Amniotic epithelial cell (primary cell): ENCODE results near the gene UROC1.

Source experiments
- DNase-seq: peaks from one replicate; pipeline ENCODE4 v3.0.0-alpha.2; 2010; ENCODE audit warnings: low read depth

The UROC1 gene

DNA sequence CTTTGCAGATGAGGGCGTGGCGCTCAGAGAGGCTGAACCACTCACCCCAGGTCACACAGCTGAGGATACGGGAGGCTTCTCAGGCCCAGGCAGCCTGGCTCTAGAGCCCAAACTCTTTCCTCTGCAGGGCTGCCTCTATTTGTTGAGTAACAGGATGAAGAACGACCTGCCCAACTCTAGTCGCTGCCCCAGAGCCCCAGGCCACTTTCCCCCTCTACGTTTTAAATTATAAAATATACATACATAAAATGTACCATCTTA is 22.7 kb downstream of the UROC1 start:
- no peak for DNase-seq

DNA sequence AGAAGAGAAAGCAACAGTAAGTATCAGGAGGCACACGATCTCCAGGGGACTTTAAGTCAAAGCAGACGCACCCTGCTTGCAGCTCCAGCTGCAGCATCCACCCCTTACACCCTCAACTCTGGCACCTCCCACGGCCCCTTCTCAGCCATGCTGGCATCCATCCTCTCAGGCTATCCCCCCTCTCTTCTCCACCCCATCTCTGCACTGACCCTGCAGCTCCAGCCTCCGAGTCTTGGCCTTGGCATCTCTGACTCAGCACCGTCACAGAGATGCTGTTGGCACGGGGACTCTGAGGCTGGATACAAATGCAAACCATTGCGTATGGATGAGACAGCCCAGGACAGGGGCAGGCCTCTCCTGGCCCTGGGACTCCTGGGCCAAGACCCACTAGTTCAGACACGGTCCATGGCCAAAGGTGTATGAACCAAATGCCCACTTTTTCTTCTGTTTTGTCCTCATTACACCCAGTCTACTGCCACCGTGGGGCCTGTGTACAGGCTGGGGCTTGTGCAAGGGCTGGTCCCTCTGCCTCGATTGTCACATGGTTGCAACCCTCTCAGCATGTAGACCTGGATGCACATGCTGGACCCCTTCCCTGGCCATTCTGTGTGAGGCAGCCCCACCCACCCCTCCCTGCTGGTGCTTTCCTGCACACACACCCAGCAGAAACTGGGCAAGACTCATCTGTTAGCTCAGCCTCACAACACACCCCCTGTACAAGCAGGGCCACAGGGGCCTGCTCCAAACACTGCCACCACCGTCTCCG is 23.2 kb downstream of the UROC1 start:
- no peak for DNase-seq

DNA sequence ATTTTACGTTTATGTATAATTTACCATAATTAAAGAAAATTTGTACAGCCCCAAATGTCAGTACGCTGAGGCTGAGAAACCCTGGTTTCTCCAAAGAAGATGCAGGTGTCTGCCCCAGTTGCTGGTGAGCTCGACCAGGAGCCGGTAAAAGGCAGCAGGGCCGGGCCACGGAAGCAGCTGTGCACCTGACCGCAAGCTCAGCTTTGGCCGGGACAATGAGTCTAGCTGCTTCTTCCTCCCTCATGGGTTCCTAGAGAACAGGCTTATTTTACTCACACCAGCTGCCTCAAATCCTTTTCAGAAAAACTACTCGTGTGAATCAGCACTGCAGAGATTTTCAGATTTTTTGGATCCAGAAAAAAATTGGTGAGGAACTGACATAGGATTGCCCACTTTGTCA is 23.8 kb downstream of the UROC1 start:
- DNase-seq, result no peak

DNA sequence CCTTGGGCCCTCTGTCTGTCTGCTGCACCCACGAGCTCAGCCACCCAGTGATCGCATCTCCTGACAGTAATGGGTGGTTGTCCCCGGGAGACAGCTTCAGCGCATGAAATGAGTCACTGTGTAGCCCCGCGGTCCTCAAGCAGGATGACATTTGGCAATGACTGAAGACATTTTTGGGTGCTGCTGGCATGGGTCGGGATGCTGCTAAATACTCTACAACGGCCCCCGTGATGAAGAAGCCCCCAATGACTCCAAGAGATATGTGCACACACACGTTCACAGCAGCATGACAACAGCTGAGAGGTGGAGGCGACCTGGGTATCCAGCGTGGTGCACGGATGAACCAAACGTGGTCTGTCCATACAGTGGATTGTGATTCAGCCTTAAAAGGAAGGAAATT is 24.5 kb downstream of the UROC1 start:
- no peak for DNase-seq

DNA sequence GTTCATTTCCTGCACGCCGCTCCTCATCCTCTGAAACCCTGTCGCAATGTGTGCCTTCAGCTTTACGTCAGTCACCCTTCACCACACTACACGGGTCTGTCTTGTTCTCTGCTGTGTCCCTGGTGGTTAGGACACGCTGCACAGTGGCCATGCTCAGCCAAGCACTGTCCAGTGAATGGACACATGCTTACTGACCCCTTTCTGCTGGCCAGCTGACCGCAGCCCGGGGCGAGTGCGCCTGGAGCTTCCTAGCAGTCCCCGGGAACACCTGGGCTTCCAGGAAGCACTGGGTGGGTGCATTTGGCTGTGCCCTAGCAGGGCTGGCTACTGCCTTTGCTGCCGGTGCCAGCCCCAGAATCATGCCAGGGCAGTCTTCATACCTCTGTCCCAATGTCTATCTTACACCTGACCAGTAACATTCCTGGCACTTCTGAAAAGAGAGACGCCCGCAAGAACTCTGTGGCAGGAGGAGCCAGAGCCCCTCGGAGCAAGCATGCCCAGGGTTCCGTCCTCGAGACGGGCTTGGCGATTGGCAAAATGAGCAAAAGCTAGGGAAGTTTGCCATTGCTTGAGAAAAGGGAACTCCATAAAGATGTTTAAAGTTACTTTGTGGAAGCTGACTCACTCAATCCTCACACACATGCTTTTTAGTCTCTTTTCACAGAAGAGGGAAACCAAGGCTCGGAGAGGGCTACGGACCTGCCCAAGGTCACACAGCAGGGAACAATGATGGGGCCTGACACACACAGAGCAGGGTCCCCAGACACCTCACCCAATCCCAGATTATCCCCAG is 26.2 kb downstream of the UROC1 start:
- DNase-seq, result no peak

DNA sequence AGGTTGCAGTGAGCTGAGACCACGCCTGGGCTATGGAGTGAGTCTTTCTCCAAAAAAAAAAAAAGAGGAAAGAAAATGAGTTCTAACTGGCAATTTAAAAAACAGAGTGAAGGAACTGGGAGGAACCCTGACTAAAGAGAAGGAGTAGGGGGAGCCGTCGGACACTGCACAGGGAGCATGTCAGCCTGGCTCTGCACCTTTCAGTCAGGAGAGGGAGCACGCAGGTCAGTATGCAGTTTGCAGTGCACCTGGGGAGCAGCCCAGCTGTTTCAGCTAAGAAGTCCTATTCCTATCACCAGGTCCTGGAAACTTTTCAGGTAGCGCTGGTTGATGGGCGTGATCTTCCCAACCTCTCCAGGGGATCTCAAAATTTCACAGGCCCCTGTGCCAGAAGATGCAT is 27.0 kb downstream of the UROC1 start:
- DNase-seq, result no peak

DNA sequence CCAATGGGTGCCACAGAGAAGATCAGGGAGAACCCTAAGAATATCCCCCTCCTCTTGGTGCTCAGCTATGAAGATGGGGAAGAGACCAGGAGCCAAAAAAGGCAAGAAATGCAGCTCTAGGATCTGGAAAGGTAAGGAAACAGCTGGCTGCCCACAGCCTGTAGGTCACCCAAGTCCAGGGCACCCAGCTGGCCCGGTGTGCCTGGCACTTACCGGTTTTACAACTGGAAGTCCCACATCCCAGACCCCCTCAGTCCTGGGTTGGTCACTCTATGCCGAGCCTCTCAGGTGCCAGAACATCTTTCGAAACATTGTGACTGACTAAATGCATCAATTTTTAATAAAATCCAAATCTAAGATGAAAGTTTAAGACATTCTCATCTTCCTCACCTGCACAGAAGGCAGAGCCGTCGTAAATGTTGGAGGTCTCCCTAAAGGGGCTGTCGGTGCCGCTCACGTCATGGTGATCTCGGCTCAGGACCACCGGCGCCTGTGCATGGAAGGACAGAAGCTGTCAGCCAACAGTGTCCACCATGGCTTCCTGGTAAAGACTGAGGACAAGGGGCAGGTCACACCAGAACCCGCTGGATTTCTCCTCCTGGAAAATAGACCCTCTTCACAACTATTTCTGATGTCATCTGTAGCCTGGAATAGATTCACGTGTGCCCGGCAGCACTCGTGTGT is 28.5 kb downstream of the UROC1 start:
- DNase-seq, result no peak

DNA sequence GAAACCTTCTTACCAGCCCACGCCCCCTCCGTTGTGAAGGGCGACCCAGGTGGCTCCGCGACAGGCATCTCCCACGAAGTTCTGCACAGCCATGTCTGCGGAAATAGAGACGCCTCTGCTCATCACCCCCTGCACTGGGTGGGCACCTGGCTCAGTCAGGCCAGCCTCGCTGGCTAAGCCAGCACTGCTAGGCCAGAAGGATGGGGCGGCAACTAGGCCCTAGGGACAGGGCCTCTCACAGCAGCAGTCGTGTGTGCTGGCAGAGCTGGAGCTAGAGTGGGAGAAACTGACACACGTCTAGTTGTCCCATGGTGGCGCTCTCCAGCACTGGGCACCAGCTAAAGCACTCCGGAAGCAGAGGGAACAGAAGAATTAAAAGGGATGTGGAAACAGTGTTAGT is 29.4 kb downstream of the UROC1 start:
- no peak for DNase-seq

DNA sequence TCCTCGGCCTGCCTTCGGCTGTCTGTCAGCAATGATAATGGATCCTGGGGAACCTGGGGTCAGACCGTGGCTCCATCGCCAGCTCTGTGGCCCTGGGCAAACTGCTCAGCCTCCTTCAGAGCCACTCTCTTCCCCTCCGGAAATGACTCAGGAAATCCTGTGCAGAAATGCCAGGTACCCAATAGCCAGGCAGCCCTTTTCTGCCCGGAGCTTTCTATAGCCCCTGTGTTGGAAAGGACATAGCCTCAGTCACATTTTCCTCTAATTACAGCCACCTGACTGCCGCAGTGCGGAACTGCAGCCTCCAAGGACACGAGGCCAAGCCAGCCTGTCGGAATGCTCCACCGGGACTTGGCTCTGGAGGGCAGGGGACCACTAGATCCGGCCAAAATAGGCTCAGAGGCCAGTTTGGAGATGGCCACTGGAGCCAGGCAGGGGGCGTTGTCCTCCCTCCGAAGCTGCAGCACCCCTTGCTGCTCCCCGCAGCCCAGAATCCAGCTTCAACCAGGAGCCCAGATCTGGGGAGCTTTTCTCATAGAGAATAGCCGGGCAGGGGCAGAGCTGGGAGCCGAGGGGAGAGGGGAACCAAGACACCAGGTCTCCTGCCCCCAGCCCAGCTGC is 30.3 kb downstream of the UROC1 start:
- no peak for DNase-seq

DNA sequence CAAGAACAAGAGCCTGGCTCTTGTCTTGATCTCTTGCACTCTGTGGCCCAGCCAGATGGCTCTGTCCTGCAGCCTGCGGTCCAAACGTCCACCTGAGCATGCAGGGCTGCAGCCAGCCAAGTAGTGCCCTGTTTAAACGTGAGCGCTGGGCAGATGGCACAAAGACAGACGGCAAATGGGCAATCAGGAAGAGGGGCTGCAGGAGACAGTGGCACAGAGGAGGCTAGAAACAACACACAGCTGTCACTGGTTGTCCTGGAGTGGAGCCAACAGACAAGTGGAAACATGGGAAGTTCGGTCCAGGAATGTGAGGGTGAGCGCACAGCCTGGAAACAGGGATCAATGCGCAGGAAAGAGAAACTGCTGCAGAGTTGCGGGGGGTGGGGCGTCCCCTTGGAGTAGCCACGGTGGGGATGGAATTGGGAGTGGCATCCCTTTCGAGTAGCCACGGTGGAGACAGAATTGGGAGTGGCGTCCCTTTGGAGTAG is 31.2 kb downstream of the UROC1 start:
- no peak for DNase-seq

DNA sequence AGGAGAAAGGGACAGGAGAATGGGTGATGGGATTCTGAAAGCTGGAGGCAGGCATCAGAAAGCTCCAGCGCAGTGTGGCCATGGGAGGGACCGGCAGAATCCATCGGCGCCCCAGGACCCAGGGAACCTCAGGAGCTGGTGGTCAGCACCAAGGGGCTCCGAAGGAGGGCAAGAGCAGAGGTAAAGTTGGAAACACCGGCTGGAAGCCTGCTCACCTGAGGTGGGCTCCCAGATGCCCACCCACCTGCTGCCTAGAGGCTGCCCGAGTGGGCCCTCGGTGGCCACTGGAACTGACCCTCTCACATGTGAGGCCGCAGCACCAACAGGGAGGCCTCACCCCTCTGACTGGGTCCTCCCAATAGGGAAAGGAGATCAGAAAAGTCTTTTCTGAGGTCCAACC is 31.6 kb downstream of the UROC1 start:
- no peak for DNase-seq

DNA sequence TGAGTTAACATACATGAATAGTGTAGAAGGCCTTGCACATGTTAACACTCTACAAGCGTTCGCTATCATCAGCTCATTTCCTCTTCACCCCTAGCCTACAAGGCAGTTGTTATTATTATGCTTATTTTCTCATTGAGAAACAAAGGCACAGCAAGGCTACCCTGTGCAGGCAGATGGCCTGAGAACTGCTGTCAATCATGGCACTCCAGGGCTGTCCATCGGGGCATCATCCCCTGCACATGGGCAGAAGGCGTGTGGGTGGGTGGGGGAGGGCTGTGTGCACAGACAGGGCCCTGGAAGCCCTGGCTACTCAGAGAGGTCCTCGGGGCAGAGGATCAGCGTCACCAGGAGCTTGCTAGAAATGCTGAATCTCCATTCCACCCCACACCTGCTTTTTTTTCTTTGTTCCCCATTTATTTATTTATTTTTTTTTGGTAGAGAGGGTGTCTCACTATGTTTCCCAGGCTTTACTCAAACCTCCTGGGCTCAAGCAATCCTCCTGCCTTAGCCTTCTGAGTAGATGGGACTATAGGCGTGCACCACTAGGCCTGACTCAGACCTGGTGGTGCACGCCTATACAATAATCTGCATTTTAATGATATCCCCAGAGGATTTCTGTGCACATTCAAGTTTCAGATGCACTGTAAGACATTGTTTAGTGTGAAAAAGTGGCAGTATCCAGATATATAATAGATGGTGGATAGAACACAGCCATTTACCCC is 32.2 kb downstream of the UROC1 start:
- DNase-seq, result no peak

DNA sequence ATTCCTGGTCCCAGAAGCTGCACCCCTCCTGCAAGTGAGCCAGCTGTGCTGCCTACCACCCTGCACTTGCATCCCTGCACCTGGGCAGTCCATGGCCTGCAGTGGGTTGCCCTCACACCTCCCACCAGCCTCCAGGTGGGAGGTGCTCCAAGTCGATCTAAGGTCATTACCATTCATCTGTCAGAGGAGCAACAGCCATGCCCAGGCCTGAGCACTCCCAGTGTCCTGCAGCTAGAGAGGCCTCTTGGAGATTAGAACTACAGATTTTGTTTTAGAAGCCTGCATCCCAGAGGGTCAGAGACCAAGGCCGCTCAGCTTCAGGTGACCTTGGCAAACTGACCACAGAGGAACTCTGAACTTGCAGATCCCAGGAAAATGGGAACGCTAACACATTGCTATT is 32.9 kb downstream of the UROC1 start:
- no peak for DNase-seq

DNA sequence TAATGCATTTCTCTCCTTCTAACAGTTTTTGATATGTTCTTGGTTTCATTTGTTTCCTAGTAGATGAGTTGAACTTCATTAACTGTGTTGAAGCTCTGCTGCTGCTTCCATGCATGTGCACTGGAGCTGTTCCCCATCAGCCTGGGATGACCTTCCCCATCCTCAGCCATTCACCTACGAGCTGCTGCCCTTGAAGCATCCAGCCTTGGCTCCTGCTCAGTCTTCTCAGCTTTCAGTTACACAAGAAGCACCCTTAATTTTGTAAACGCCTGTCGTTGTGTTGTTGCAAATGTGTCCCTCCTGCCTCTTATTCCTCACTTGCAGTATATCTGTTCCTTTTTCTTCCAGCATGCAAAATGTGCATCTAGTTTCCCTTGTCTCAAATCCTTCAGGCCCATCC is 33.4 kb downstream of the UROC1 start:
- no peak for DNase-seq

DNA sequence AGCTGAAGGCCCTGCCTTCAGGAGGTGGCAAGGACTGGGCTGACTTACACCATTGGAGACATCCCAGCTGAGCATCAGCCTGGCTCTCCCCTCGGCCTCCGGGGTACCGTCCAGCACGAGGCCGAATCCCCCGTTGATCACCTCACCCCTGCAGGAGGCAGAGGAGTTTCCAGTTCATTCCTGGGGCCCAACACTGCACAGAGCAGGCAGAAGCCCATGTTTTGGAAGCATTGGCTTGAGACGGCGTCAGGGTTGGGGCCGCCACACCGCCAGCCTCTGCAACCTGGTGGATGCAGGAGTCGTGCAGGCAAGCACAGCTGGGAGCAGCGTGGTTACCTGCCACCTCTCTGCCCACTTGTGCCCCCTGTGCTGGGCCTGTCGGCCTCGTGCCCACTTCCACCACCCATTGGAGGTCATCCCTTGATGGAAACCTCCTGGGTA is 34.2 kb downstream of the UROC1 start:
- DNase-seq, result no peak

DNA sequence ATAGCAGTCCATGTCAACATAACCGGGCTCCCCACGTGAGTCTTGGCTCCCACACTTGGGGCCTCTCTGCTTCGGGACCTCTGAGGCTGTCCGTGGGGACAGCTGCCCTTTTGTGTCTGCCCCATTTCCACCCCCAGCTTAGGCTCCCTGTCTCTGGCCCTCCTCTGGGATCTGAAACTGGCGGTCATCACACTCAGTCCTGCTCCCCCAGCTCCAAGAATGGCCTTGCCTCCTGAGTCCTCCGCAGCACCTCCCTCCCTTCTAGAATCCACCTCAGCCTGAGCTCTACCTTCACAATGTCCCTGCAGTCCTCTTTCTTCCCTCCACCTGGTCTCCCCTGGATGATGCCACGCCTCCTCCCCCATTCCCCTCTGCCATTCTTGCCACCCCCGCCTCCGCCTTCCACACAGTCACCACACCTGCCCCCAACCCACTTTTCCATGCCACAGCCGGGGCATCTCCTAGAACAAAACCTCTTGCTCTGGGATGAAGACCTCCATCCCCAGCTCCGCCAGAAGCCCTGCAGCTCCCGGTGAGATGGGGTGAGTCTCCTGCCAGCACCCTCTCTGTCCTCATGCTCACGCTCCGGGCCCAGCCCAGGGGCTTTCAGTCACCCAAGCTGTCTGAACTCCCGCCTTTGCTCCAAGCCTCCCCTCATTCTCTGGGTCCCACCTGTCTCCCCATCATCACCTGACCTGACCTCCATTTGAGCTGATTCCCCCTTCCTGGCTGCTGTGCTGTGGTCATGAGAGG is 34.9 kb downstream of the UROC1 start:
- no peak for DNase-seq

DNA sequence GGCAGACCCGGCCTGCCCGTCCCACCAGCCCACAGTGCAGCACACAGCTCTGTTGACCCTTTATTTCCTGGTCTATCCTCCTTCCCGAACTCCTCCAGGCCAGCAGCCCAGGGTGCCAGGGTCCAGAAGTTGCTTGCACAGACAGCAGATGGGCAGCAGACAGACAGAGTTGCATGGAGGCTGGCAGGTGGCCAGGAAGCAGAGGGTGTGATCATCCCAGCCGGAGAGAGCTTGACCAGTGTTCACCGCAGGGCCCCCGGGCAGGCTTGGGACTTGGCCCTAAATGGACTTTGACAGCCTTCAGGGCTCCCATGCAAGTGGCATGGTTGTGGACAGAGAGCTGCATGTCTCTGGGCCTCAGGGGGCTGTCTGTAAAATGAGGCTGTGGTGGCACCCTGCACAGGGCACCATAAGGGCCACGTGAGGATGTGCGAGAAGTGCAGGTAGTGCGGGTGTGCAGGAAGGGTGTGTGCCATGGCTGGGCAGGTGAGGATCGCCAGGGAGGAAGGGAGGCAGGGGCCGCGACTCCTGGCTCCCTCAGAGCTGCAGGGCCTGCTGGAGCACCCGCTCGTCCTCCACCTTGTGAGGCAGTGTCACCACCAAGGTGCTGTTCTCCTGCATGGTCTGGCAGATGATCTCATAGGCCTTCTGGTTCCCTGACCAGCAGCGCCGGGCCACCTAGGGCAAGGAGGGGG is 35.6 kb downstream of the UROC1 start:
- DNase-seq, result peak; percentile 39

DNA sequence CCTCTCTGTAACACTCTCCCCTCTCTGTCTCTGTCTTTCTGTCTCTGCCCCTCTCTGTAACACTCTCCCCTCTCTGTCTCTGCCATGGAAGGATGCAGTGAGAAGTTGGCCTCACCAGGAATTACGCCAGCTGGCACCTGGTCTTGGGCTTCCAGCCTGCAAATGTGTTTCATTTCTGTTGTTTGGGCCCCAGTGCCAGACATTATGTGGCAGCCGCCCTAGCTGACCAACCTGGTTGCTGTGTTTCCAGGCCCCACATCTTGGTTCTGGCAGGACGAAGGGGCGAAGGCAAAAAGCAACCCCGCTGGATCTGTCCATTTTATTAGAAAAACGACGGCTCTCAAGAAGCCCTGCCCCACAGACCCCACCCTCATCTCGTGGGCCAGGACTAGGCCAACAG is 36.7 kb downstream of the UROC1 start:
- no peak for DNase-seq

DNA sequence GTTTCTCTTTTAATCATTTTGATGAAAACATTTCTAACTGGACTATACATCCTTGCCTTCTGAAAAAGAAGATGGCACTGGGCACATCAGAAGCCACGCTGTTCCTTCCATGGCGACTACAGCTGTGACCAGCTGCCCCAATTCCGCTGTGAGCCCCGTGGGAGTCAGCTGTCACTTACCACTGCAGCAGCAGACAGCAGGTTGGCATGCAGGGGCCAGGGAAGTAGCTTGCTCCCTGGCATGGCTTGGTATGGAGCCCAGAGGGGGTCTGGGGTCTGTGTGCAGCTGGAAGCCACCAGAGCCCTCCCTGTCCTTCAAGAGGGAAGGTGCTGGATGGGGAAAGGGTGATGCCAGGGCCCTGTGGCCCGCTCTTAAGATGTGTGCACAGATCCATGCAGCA is 37.4 kb downstream of the UROC1 start:
- no peak for DNase-seq

DNA sequence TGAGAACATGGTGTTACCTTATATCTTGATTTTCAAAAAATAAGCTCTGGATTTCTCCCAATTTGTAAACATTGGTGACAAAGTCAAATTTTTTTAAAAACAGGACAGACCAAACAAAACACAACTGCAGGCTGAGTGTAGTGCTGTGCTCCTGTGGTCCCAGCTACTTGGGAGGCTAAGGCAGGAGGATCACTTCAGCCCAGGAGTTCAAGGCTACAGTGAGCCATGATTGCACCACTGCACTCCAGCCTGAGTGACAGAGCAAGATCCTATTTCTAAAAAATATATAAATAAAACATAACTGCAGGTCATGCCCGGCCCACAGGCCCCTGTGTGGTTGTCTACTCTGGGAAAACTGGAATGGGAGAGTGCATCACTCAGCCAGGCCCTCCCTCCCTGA is 37.9 kb downstream of the UROC1 start:
- DNase-seq, result no peak
